ENCODE measurements around the gene WASHC3.

Gene WASHC3

DNA sequence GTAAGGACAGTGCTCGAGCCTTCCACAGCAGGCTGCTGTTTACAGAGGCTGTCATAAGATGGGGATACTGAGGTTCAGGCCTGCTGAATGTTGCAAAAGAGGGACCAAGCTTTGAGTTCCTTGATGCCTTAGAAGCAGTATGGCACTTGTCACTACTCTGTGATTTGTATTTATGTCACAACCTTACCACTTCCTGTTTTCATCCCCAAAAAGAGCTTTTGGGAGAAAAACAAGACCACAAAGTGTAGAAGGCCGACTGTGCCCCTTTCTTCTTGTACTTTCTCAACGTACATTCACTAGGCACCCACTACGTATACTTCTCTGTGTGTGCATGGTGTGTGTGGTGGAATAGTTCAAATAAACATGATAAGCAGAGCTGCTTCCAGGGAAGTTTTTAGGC, 94.3 kb downstream of the WASHC3 start:
- Histone ChIP-seq H3K4me3 (ENCODE audit: low read depth in 1 of 2, low read length in 2 of 2) (no peak overlapping the region), H3K79me2 (ENCODE audit: insufficient read depth, low read length) (no peaks in the 10 kb centered on the region), H3K9me3 (ENCODE audit: insufficient read depth, low read length, severe bottlenecking) (no peaks in the 10 kb centered on the region), H3K9ac (ENCODE audit: low read depth, low read length) (no peak overlapping the region), H3K27ac (ENCODE audit: low read length) (no peak overlapping the region), H4K20me1 (ENCODE audit: insufficient read depth, low read length) (no peaks in the 10 kb centered on the region), H3K4me1 (ENCODE audit: insufficient read depth, low read length) (peaks cover 3% of the 10 kb centered on the region; the same call in 1 of the 2 replicates), H3K36me3 (ENCODE audit: insufficient read depth, low read length) (no peaks in the 10 kb centered on the region), H3K4me2 (ENCODE audit: insufficient read depth, low read length) (no peak overlapping the region), H2AFZ (ENCODE audit: low read depth, low read length) (no peak overlapping the region), H3K27me3 (ENCODE audit: insufficient read depth, low read length, poor library complexity) (no peaks in the 10 kb centered on the region)
- DNase-seq: peak; percentile 17
- TF ChIP-seq, protein P1, sequence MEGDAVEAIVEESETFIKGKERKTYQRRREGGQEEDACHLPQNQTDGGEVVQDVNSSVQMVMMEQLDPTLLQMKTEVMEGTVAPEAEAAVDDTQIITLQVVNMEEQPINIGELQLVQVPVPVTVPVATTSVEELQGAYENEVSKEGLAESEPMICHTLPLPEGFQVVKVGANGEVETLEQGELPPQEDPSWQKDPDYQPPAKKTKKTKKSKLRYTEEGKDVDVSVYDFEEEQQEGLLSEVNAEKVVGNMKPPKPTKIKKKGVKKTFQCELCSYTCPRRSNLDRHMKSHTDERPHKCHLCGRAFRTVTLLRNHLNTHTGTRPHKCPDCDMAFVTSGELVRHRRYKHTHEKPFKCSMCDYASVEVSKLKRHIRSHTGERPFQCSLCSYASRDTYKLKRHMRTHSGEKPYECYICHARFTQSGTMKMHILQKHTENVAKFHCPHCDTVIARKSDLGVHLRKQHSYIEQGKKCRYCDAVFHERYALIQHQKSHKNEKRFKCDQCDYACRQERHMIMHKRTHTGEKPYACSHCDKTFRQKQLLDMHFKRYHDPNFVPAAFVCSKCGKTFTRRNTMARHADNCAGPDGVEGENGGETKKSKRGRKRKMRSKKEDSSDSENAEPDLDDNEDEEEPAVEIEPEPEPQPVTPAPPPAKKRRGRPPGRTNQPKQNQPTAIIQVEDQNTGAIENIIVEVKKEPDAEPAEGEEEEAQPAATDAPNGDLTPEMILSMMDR (IDR thresholded peaks at IDR 0.05; ENCODE audit: borderline replicate concordance, extremely low read depth, low read length, poor library complexity, severe bottlenecking): no peak
- no peak for TF ChIP-seq EZH2 (IDR thresholded peaks at IDR 0.05; ENCODE audit: borderline replicate concordance, low read depth, low read length, severe bottlenecking)
- ATAC-seq (ENCODE audit: insufficient read depth, low read depth): peak; percentile 72

DNA sequence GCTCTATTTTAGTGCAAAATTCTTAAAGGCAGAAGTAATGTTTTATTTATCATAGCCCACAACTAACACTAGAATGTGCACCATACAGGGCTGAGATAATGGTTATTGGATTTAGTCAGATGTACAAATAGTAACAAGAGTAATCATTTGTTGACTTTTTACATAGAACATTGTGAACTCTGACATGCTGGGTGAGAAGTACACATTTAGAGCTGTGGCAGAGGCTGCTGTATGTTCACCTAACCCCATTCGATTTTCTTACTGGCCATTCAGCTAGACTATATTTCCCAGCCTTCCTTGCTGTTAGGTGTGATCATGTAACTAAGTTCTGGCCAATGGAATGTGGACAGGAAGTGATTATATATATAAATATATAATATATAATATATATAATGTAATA, 95.3 kb downstream of the WASHC3 start:
- Histone ChIP-seq H3K79me2 (ENCODE audit: insufficient read depth, low read length) (no peaks in the 10 kb centered on the region), H3K27ac (ENCODE audit: low read length) (no peak overlapping the region), H3K4me1 (ENCODE audit: insufficient read depth, low read length) (peaks cover 3% of the 10 kb centered on the region; the same call in 1 of the 2 replicates), H3K27me3 (ENCODE audit: insufficient read depth, low read length, poor library complexity) (no peaks in the 10 kb centered on the region), H3K36me3 (ENCODE audit: insufficient read depth, low read length) (no peaks in the 10 kb centered on the region), H4K20me1 (ENCODE audit: insufficient read depth, low read length) (no peaks in the 10 kb centered on the region), H3K4me2 (ENCODE audit: insufficient read depth, low read length) (no peak overlapping the region), H3K4me3 (ENCODE audit: low read depth in 1 of 2, low read length in 2 of 2) (no peak overlapping the region), H2AFZ (ENCODE audit: low read depth, low read length) (no peak overlapping the region), H3K9me3 (ENCODE audit: insufficient read depth, low read length, severe bottlenecking) (no peaks in the 10 kb centered on the region), H3K9ac (ENCODE audit: low read depth, low read length) (no peak overlapping the region)
- TF ChIP-seq EZH2 (IDR thresholded peaks at IDR 0.05; ENCODE audit: borderline replicate concordance, low read depth, low read length, severe bottlenecking): no peak
- TF ChIP-seq, protein P1 (IDR thresholded peaks at IDR 0.05; ENCODE audit: borderline replicate concordance, extremely low read depth, low read length, poor library complexity, severe bottlenecking): no peak
- DNase-seq (no peak), ATAC-seq (ENCODE audit: insufficient read depth, low read depth) (no peak)

DNA sequence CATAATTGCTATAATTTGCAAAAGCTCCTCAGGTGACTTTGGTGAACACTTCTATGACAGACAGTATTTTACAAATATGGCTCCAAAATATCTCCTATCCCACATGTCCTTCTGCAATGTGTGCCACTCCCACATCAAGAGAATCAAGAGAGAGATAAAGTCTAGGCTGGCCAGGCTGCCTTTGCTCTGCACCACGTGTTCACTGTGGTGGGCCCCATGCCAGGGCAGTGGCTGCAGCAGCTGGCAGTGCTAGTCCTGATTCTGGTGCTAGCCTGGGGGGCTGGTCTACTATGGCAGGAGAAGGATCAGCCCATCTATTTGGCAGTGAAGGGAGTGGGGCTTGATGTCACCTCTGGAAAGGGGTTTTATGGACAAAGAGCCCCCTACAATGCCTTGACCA, 98.1 kb downstream of the WASHC3 start:
- H4K20me1 ChIP-seq (ENCODE audit: insufficient read depth, low read length): no peaks in the 10 kb centered on the region
- no peaks in the 10 kb centered on the region for H3K9me3 ChIP-seq (ENCODE audit: insufficient read depth, low read length, severe bottlenecking)
- H3K9ac ChIP-seq (ENCODE audit: low read depth, low read length): no peak overlapping the region
- no peak overlapping the region for H3K27ac ChIP-seq (ENCODE audit: low read length)
- H3K4me3 ChIP-seq (ENCODE audit: low read depth in 1 of 2, low read length in 2 of 2): no peak overlapping the region
- ATAC-seq (ENCODE audit: insufficient read depth, low read depth) (0 out of 3 replicates have a peak, but pooled peaks have one; percentile 33), DNase-seq (no peak)
- H3K79me2 ChIP-seq (ENCODE audit: insufficient read depth, low read length): no peaks in the 10 kb centered on the region
- TF ChIP-seq EZH2 (IDR thresholded peaks at IDR 0.05; ENCODE audit: borderline replicate concordance, low read depth, low read length, severe bottlenecking): no peak
- TF ChIP-seq, protein P1 (IDR thresholded peaks at IDR 0.05; ENCODE audit: borderline replicate concordance, extremely low read depth, low read length, poor library complexity, severe bottlenecking): no peak
- no peak overlapping the region for H3K4me2 ChIP-seq (ENCODE audit: insufficient read depth, low read length)
- peaks cover 3% of the 10 kb centered on the region; the same call in 1 of the 2 replicates for H3K4me1 ChIP-seq (ENCODE audit: insufficient read depth, low read length)
- no peaks in the 10 kb centered on the region for H3K27me3 ChIP-seq (ENCODE audit: insufficient read depth, low read length, poor library complexity)
- H2AFZ ChIP-seq (ENCODE audit: low read depth, low read length): no peak overlapping the region
- H3K36me3 ChIP-seq (ENCODE audit: insufficient read depth, low read length): no peaks in the 10 kb centered on the region

Measured in DND-41 (cell line).